ENCODE data around the gene DLST.

The DLST gene

GRCh38 chr14:74860899-74861733, 20.6 kb upstream of the DLST start:
- Histone ChIP-seq H3K9me3 (ENCODE audit: control insufficient read depth in 2 of 2, low read length in 2 of 2) (no peaks in the 10 kb centered on the region), H3K4me1 (ENCODE audit: control insufficient read depth in 2 of 2, insufficient read depth in 2 of 2, low read length in 2 of 2) (no peaks in the 10 kb centered on the region), H3K4me3 (ENCODE audit: low read length in 2 of 2) (no peak overlapping the region), H3K36me3 (ENCODE audit: control insufficient read depth in 2 of 2, insufficient read depth in 2 of 2, low read length in 2 of 2) (no peaks in the 10 kb centered on the region), H3K27ac (ENCODE audit: low read depth in 2 of 2, low read length in 2 of 2) (no peak overlapping the region), H3K27me3 (ENCODE audit: control insufficient read depth in 2 of 2, insufficient read depth in 2 of 2, low read length in 2 of 2) (no peaks in the 10 kb centered on the region), H3K9ac (ENCODE audit: low read depth in 1 of 2, low read length in 2 of 2) (peak overlapping the region in 1 of 2 donors; percentile 19)

- Histone ChIP-seq H3K36me3 (ENCODE audit: control insufficient read depth in 2 of 2, insufficient read depth in 2 of 2, low read length in 2 of 2) (no peaks in the 10 kb centered on the region), H3K4me1 (ENCODE audit: control insufficient read depth in 2 of 2, insufficient read depth in 2 of 2, low read length in 2 of 2) (no peaks in the 10 kb centered on the region), H3K27ac (ENCODE audit: low read depth in 2 of 2, low read length in 2 of 2) (no peak overlapping the region), H3K4me3 (ENCODE audit: low read length in 2 of 2) (no peak overlapping the region), H3K9ac (ENCODE audit: low read depth in 1 of 2, low read length in 2 of 2) (no peak overlapping the region), H3K9me3 (ENCODE audit: control insufficient read depth in 2 of 2, low read length in 2 of 2) (no peaks in the 10 kb centered on the region), H3K27me3 (ENCODE audit: control insufficient read depth in 2 of 2, insufficient read depth in 2 of 2, low read length in 2 of 2) (no peaks in the 10 kb centered on the region)
Observed at GRCh38 chr14:74861734-74862090, 20.0 kb upstream of the DLST start.

GRCh38 chr14:74863274-74863673, 18.4 kb upstream of the DLST start:
- no peaks in the 10 kb centered on the region for H3K9me3 ChIP-seq (ENCODE audit: control insufficient read depth in 2 of 2, low read length in 2 of 2)
- H3K27ac ChIP-seq (ENCODE audit: low read depth in 2 of 2, low read length in 2 of 2), result no peak overlapping the region
- H3K27me3 ChIP-seq (ENCODE audit: control insufficient read depth in 2 of 2, insufficient read depth in 2 of 2, low read length in 2 of 2), result no peaks in the 10 kb centered on the region
- no peak overlapping the region for H3K4me3 ChIP-seq (ENCODE audit: low read length in 2 of 2)
- no peaks in the 10 kb centered on the region for H3K4me1 ChIP-seq (ENCODE audit: control insufficient read depth in 2 of 2, insufficient read depth in 2 of 2, low read length in 2 of 2)
- no peak overlapping the region for H3K9ac ChIP-seq (ENCODE audit: low read depth in 1 of 2, low read length in 2 of 2)
- no peaks in the 10 kb centered on the region for H3K36me3 ChIP-seq (ENCODE audit: control insufficient read depth in 2 of 2, insufficient read depth in 2 of 2, low read length in 2 of 2)

- no peak overlapping the region for H3K27ac ChIP-seq (ENCODE audit: low read depth in 2 of 2, low read length in 2 of 2)
- no peaks in the 10 kb centered on the region for H3K9me3 ChIP-seq (ENCODE audit: control insufficient read depth in 2 of 2, low read length in 2 of 2)
- H3K9ac ChIP-seq (ENCODE audit: low read depth in 1 of 2, low read length in 2 of 2), result no peak overlapping the region
- H3K36me3 ChIP-seq (ENCODE audit: control insufficient read depth in 2 of 2, insufficient read depth in 2 of 2, low read length in 2 of 2), result no peaks in the 10 kb centered on the region
- no peaks in the 10 kb centered on the region for H3K4me1 ChIP-seq (ENCODE audit: control insufficient read depth in 2 of 2, insufficient read depth in 2 of 2, low read length in 2 of 2)
- H3K4me3 ChIP-seq (ENCODE audit: low read length in 2 of 2), result no peak overlapping the region
- H3K27me3 ChIP-seq (ENCODE audit: control insufficient read depth in 2 of 2, insufficient read depth in 2 of 2, low read length in 2 of 2), result no peaks in the 10 kb centered on the region
Observed at GRCh38 chr14:74864198-74864597, 17.5 kb upstream of the DLST start.

GRCh38 chr14:74865156-74865555, 16.6 kb upstream of the DLST start:
- Histone ChIP-seq H3K9me3 (ENCODE audit: control insufficient read depth in 2 of 2, low read length in 2 of 2) (no peaks in the 10 kb centered on the region), H3K4me1 (ENCODE audit: control insufficient read depth in 2 of 2, insufficient read depth in 2 of 2, low read length in 2 of 2) (no peaks in the 10 kb centered on the region), H3K9ac (ENCODE audit: low read depth in 1 of 2, low read length in 2 of 2) (no peak overlapping the region), H3K27ac (ENCODE audit: low read depth in 2 of 2, low read length in 2 of 2) (no peak overlapping the region), H3K36me3 (ENCODE audit: control insufficient read depth in 2 of 2, insufficient read depth in 2 of 2, low read length in 2 of 2) (no peaks in the 10 kb centered on the region), H3K27me3 (ENCODE audit: control insufficient read depth in 2 of 2, insufficient read depth in 2 of 2, low read length in 2 of 2) (no peaks in the 10 kb centered on the region), H3K4me3 (ENCODE audit: low read length in 2 of 2) (no peak overlapping the region)

- H3K9ac ChIP-seq (ENCODE audit: low read depth in 1 of 2, low read length in 2 of 2), result no peak overlapping the region
- H3K4me1 ChIP-seq (ENCODE audit: control insufficient read depth in 2 of 2, insufficient read depth in 2 of 2, low read length in 2 of 2), result no peaks in the 10 kb centered on the region
- no peaks in the 10 kb centered on the region for H3K36me3 ChIP-seq (ENCODE audit: control insufficient read depth in 2 of 2, insufficient read depth in 2 of 2, low read length in 2 of 2)
- H3K27me3 ChIP-seq (ENCODE audit: control insufficient read depth in 2 of 2, insufficient read depth in 2 of 2, low read length in 2 of 2), result no peaks in the 10 kb centered on the region
- H3K27ac ChIP-seq (ENCODE audit: low read depth in 2 of 2, low read length in 2 of 2), result no peak overlapping the region
- H3K9me3 ChIP-seq (ENCODE audit: control insufficient read depth in 2 of 2, low read length in 2 of 2), result no peaks in the 10 kb centered on the region
- no peak overlapping the region for H3K4me3 ChIP-seq (ENCODE audit: low read length in 2 of 2)
Observed at GRCh38 chr14:74866708-74867389, 14.9 kb upstream of the DLST start.

GRCh38 chr14:74867673-74868072, 14.0 kb upstream of the DLST start:
- no peak overlapping the region for H3K27ac ChIP-seq (ENCODE audit: low read depth in 2 of 2, low read length in 2 of 2)
- no peaks in the 10 kb centered on the region for H3K36me3 ChIP-seq (ENCODE audit: control insufficient read depth in 2 of 2, insufficient read depth in 2 of 2, low read length in 2 of 2)
- H3K9ac ChIP-seq (ENCODE audit: low read depth in 1 of 2, low read length in 2 of 2), result no peak overlapping the region
- no peaks in the 10 kb centered on the region for H3K27me3 ChIP-seq (ENCODE audit: control insufficient read depth in 2 of 2, insufficient read depth in 2 of 2, low read length in 2 of 2)
- no peaks in the 10 kb centered on the region for H3K4me1 ChIP-seq (ENCODE audit: control insufficient read depth in 2 of 2, insufficient read depth in 2 of 2, low read length in 2 of 2)
- H3K9me3 ChIP-seq (ENCODE audit: control insufficient read depth in 2 of 2, low read length in 2 of 2), result no peaks in the 10 kb centered on the region
- no peak overlapping the region for H3K4me3 ChIP-seq (ENCODE audit: low read length in 2 of 2)

GRCh38 chr14:74868739-74869138, 13.0 kb upstream of the DLST start:
- Histone ChIP-seq H3K36me3 (ENCODE audit: control insufficient read depth in 2 of 2, insufficient read depth in 2 of 2, low read length in 2 of 2) (no peaks in the 10 kb centered on the region), H3K9me3 (ENCODE audit: control insufficient read depth in 2 of 2, low read length in 2 of 2) (no peaks in the 10 kb centered on the region), H3K9ac (ENCODE audit: low read depth in 1 of 2, low read length in 2 of 2) (no peak overlapping the region), H3K27me3 (ENCODE audit: control insufficient read depth in 2 of 2, insufficient read depth in 2 of 2, low read length in 2 of 2) (no peaks in the 10 kb centered on the region), H3K4me3 (ENCODE audit: low read length in 2 of 2) (no peak overlapping the region), H3K4me1 (ENCODE audit: control insufficient read depth in 2 of 2, insufficient read depth in 2 of 2, low read length in 2 of 2) (no peaks in the 10 kb centered on the region), H3K27ac (ENCODE audit: low read depth in 2 of 2, low read length in 2 of 2) (no peak overlapping the region)

- Histone ChIP-seq H3K4me1 (ENCODE audit: control insufficient read depth in 2 of 2, insufficient read depth in 2 of 2, low read length in 2 of 2) (no peaks in the 10 kb centered on the region), H3K9ac (ENCODE audit: low read depth in 1 of 2, low read length in 2 of 2) (no peak overlapping the region), H3K27ac (ENCODE audit: low read depth in 2 of 2, low read length in 2 of 2) (no peak overlapping the region), H3K36me3 (ENCODE audit: control insufficient read depth in 2 of 2, insufficient read depth in 2 of 2, low read length in 2 of 2) (no peaks in the 10 kb centered on the region), H3K4me3 (ENCODE audit: low read length in 2 of 2) (no peak overlapping the region), H3K9me3 (ENCODE audit: control insufficient read depth in 2 of 2, low read length in 2 of 2) (no peaks in the 10 kb centered on the region), H3K27me3 (ENCODE audit: control insufficient read depth in 2 of 2, insufficient read depth in 2 of 2, low read length in 2 of 2) (no peaks in the 10 kb centered on the region)
Observed at GRCh38 chr14:74871819-74872218, 9.9 kb upstream of the DLST start.

- no peak overlapping the region for H3K9ac ChIP-seq (ENCODE audit: low read depth in 1 of 2, low read length in 2 of 2)
- no peaks in the 10 kb centered on the region for H3K4me1 ChIP-seq (ENCODE audit: control insufficient read depth in 2 of 2, insufficient read depth in 2 of 2, low read length in 2 of 2)
- no peaks in the 10 kb centered on the region for H3K27me3 ChIP-seq (ENCODE audit: control insufficient read depth in 2 of 2, insufficient read depth in 2 of 2, low read length in 2 of 2)
- H3K4me3 ChIP-seq (ENCODE audit: low read length in 2 of 2), result no peak overlapping the region
- H3K27ac ChIP-seq (ENCODE audit: low read depth in 2 of 2, low read length in 2 of 2), result no peak overlapping the region
- H3K36me3 ChIP-seq (ENCODE audit: control insufficient read depth in 2 of 2, insufficient read depth in 2 of 2, low read length in 2 of 2), result no peaks in the 10 kb centered on the region
- no peaks in the 10 kb centered on the region for H3K9me3 ChIP-seq (ENCODE audit: control insufficient read depth in 2 of 2, low read length in 2 of 2)
Observed at GRCh38 chr14:74875204-74875603, 6.5 kb upstream of the DLST start.
